ENCODE measurements around the gene TDP2.

GRCh38 chr6:24668997-24669361, 2.3 kb upstream of the TDP2 start:
- TF ChIP-seq EZH2 (IDR thresholded peaks at IDR 0.05; ENCODE audit: borderline replicate concordance, insufficient read depth, low read depth, low read length, poor library complexity, severe bottlenecking), result no peak
- no peak for TF ChIP-seq CTCF (IDR thresholded peaks at IDR 0.05)

All from B cell (primary cell).